DND-41 (cell line): Measurements from ENCODE around the gene PUSL1.

Experiments used
- ATAC-seq: fragments of 200-7000 bp; cut with Tn5 transposase; 3 replicates; pipeline ENCODE4 v1.9.1; 2021; ENCODE audit warnings: low read depth; ENCODE audit not compliant: insufficient read depth
- DNase-seq: peaks from one replicate; pipeline ENCODE4 v3.0.0-alpha.2; 2020
- H2AFZ ChIP-seq: 2 replicates; pipeline ENCODE4 v1.6.0; 2012; ENCODE audit warnings: low read depth, low read length
- H3K27ac ChIP-seq: 2 replicates; pipeline ENCODE4 v1.5.1; 2012; ENCODE audit warnings: low read length, inconsistent platforms
- H3K27me3 ChIP-seq: fragments of 200-600 bp; sonication (generic); 2 replicates; pipeline ENCODE4 v1.6.0; 2012; ENCODE audit warnings: low read length, mild to moderate bottlenecking, inconsistent platforms; ENCODE audit not compliant: insufficient read depth, poor library complexity
- H3K36me3 ChIP-seq: 2 replicates; pipeline ENCODE4 v1.5.1; 2012; ENCODE audit warnings: low read length, inconsistent platforms; ENCODE audit not compliant: insufficient read depth
- H3K4me1 ChIP-seq: 2 replicates; pipeline ENCODE4 v1.5.1; 2012; ENCODE audit warnings: mild to moderate bottlenecking, low read length; ENCODE audit not compliant: insufficient read depth
- H3K4me2 ChIP-seq: 2 replicates; pipeline ENCODE4 v1.6.0; 2012; ENCODE audit warnings: mild to moderate bottlenecking, moderate library complexity, low read length, inconsistent platforms; ENCODE audit not compliant: insufficient read depth
- H3K4me3 ChIP-seq, 2 experiments: fragments of 200-600 bp in 1 of 2; shearing (Covaris generic) in 1 of 2; 2 replicates each; pipeline ENCODE4 v1.5.1; 2012 to 2016; ENCODE audit warnings: inconsistent platforms in 2 of 2, low read length in 2 of 2, mild to moderate bottlenecking in 2 of 2, low read depth in 1 of 2, moderate library complexity in 1 of 2
- H3K79me2 ChIP-seq: 2 replicates; pipeline ENCODE4 v1.6.0; 2012; ENCODE audit warnings: low read length, inconsistent platforms; ENCODE audit not compliant: insufficient read depth
- H3K9ac ChIP-seq: 2 replicates; pipeline ENCODE4 v1.6.0; 2012; ENCODE audit warnings: low read depth, mild to moderate bottlenecking, inconsistent platforms, low read length, moderate library complexity
- H3K9me3 ChIP-seq: 2 replicates; pipeline ENCODE4 v1.5.1; 2012; ENCODE audit warnings: low read length, moderate library complexity, mild to moderate bottlenecking, inconsistent platforms; ENCODE audit not compliant: insufficient read depth, severe bottlenecking
- H4K20me1 ChIP-seq: 2 replicates; pipeline ENCODE4 v1.6.0; 2012; ENCODE audit warnings: low read length; ENCODE audit not compliant: insufficient read depth
- CTCF ChIP-seq: IDR thresholded peaks from 2 replicates; pipeline ENCODE4 v1.5.1; 2012; ENCODE audit warnings: borderline replicate concordance, low read length, moderate library complexity, mild to moderate bottlenecking; ENCODE audit not compliant: poor library complexity, severe bottlenecking; ENCODE audit errors: extremely low read depth
- EZH2 ChIP-seq: IDR thresholded peaks from 3 replicates; pipeline ENCODE4 v1.6.1; 2012; ENCODE audit warnings: borderline replicate concordance, low read depth, mild to moderate bottlenecking, moderate library complexity, low read length, inconsistent platforms; ENCODE audit not compliant: severe bottlenecking

The PUSL1 gene

GRCh38 chr1:1331068-1331965 lies 22.9 kb downstream of the PUSL1 start, which contains the start of gene TAS1R3:
Gene TAS1R3, plus strand, starts transcription at chr1:1331280. Its CDS starts 66 bp downstream, at chr1:1331346.
- H3K9ac ChIP-seq: no peak within 1 kb of the TSS
- DNase-seq: no peak
- no peaks in the 10 kb centered on the region for H3K9me3 ChIP-seq
- peaks cover 6% of the 10 kb centered on the region for H3K79me2 ChIP-seq
- no peak within 1 kb of the TSS for H3K4me3 ChIP-seq
- no peak within 1 kb of the TSS for H3K27ac ChIP-seq
- peaks cover 20% of the 10 kb centered on the region for H3K36me3 ChIP-seq
- ATAC-seq: no peak
- TF ChIP-seq EZH2 (no peak), CTCF (no peak)
- no peak within 1 kb of the TSS for H3K4me2 ChIP-seq
- H2AFZ ChIP-seq: no peak within 1 kb of the TSS
- no peaks in the 10 kb centered on the region for H3K27me3 ChIP-seq
- peaks cover 64% of the 10 kb centered on the region for H4K20me1 ChIP-seq
- peaks cover 3% of the 10 kb centered on the region for H3K4me1 ChIP-seq

GRCh38 chr1:1332031-1332755 lies 23.8 kb downstream of the PUSL1 start:
- Histone ChIP-seq H3K27ac (no peak overlapping the region), H3K4me2 (no peak overlapping the region), H3K9me3 (no peaks in the 10 kb centered on the region), H3K79me2 (no peaks in the 10 kb centered on the region), H3K36me3 (peaks cover 16% of the 10 kb centered on the region), H3K4me3 (no peak overlapping the region), H3K9ac (no peak overlapping the region), H3K27me3 (no peaks in the 10 kb centered on the region), H3K4me1 (no peaks in the 10 kb centered on the region), H4K20me1 (peaks cover 62% of the 10 kb centered on the region), H2AFZ (no peak overlapping the region)
- no peak for TF ChIP-seq CTCF
- no peak for ATAC-seq
- DNase-seq: no peak

DNA sequence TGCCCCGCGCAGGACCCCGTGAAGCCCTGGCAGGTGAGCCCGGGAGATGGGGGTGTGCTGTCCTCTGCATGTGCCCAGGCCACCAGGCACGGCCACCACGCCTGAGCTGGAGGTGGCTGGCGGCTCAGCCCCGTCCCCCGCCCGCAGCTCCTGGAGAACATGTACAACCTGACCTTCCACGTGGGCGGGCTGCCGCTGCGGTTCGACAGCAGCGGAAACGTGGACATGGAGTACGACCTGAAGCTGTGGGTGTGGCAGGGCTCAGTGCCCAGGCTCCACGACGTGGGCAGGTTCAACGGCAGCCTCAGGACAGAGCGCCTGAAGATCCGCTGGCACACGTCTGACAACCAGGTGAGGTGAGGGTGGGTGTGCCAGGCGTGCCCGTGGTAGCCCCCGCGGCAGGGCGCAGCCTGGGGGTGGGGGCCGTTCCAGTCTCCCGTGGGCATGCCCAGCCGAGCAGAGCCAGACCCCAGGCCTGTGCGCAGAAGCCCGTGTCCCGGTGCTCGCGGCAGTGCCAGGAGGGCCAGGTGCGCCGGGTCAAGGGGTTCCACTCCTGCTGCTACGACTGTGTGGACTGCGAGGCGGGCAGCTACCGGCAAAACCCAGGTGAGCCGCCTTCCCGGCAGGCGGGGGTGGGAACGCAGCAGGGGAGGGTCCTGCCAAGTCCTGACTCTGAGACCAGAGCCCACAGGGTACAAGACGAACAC lies 24.5 kb downstream of the PUSL1 start:
- DNase-seq (no peak), ATAC-seq (no peak)
- no peaks in the 10 kb centered on the region for H3K4me1 ChIP-seq

More for the DNA sequence above, 24.5 kb downstream of the PUSL1 start:
- Histone ChIP-seq H3K79me2 (no peaks in the 10 kb centered on the region), H3K4me3 (no peak overlapping the region), H2AFZ (no peak overlapping the region), H3K27me3 (no peaks in the 10 kb centered on the region), H3K9ac (no peak overlapping the region), H3K9me3 (no peaks in the 10 kb centered on the region), H3K4me2 (no peak overlapping the region), H3K27ac (no peak overlapping the region), H4K20me1 (peaks cover 64% of the 10 kb centered on the region), H3K36me3 (peaks cover 13% of the 10 kb centered on the region; the same call in 1 of the 2 replicates)
- TF ChIP-seq EZH2 (no peak), CTCF (no peak)
